ENCODE results near the gene HSPA4L.

DNA sequence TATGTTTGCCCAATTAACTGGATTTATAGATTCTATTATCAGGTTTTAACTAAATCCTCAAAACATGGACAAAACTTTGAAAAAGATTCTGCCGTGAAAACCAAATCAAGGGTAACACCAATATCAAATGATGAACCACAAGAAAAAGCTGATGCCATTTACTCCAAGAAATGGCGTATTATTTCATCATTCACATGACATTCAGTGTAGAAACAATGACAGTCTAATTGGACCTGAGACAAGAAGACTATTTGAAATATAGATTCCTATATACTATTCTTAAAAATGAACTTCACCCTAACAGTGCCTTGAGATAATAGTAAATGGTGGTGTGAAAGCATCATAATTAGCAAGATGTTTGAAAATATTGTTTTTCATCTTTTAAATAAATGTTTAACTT is 47.1 kb upstream of the HSPA4L start:
- TF ChIP-seq, protein P1, sequence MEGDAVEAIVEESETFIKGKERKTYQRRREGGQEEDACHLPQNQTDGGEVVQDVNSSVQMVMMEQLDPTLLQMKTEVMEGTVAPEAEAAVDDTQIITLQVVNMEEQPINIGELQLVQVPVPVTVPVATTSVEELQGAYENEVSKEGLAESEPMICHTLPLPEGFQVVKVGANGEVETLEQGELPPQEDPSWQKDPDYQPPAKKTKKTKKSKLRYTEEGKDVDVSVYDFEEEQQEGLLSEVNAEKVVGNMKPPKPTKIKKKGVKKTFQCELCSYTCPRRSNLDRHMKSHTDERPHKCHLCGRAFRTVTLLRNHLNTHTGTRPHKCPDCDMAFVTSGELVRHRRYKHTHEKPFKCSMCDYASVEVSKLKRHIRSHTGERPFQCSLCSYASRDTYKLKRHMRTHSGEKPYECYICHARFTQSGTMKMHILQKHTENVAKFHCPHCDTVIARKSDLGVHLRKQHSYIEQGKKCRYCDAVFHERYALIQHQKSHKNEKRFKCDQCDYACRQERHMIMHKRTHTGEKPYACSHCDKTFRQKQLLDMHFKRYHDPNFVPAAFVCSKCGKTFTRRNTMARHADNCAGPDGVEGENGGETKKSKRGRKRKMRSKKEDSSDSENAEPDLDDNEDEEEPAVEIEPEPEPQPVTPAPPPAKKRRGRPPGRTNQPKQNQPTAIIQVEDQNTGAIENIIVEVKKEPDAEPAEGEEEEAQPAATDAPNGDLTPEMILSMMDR (IDR thresholded peaks at IDR 0.05 in 4 of 5, conservative IDR thresholded peaks at IDR 0.05 in 1 of 5): no peak
- TF ChIP-seq POLR2A (IDR thresholded peaks at IDR 0.05): no peak
